Testis (tissue), 3 donors: ENCODE measurements around the gene AASDH. TPM values are rescaled to one million over a fixed set of nuclear protein-coding genes. Genes with fewer than 3 reads are reported as not detected.

Experiments used
- DNase-seq: peaks from one replicate; pipeline ENCODE4 v3.0.0-alpha.2; 2019
- H3K27ac ChIP-seq, 2 donors: fragments of 200-600 bp; sonication (generic); one replicate each; pipeline ENCODE4 v1.5.1; 2019
- H3K27me3 ChIP-seq: fragments of 200-600 bp; sonication (generic); one replicate; pipeline ENCODE4 v1.5.1; 2019
- H3K36me3 ChIP-seq: fragments of 200-600 bp; sonication (generic); one replicate; pipeline ENCODE4 v1.5.1; 2017; ENCODE audit warnings: low read depth; ENCODE audit errors: missing control alignments
- H3K4me1 ChIP-seq: fragments of 200-600 bp; sonication (generic); one replicate; pipeline ENCODE4 v1.5.1; 2019
- H3K4me3 ChIP-seq, 2 donors: fragments of 200-600 bp; sonication (generic); one replicate each; pipeline ENCODE4 v1.5.1; 2017 to 2019
- H3K9me3 ChIP-seq: fragments of 200-600 bp; sonication (generic); one replicate; pipeline ENCODE4 v1.5.1; 2017
- CTCF ChIP-seq, 3 experiments: fragments of 450-650 bp in 2 of 3; fragments of 200-600 bp in 1 of 3; sonication (generic) in 1 of 3; IDR thresholded peaks; one replicate each; pipeline ENCODE4 v1.5.1; 2016 to 2019; ENCODE audit warnings: antibody characterized with exemption in 3 of 3, mild to moderate bottlenecking in 2 of 3, moderate library complexity in 1 of 3
- POLR2A ChIP-seq: fragments of 450-650 bp; IDR thresholded peaks from one replicate; pipeline ENCODE4 v1.6.1; 2017; ENCODE audit warnings: antibody characterized with exemption, mild to moderate bottlenecking, moderate library complexity
- WGBS, 2 donors: methylation state at CpG; one replicate each; pipeline ENCODE4 v1.1.5; 2018; 5-methylcytosine and 5-hydroxymethylcytosine counted together
- intact Hi-C: fragments of 100-400 bp; cut with DNase I; formaldehyde crosslinking; loops from one replicate; pipeline ENCODE4 v1.15.1; 2023; ENCODE audit warnings: low total_unique reads
- polyA plus RNA-seq: library from polyadenylated mRNA; stranded (reverse); fragments of 350-450 nt; fragmentation: Illumina TruSeq; extraction: RNeasy Lipid Tissue Mini Kit (QIAGEN cat#74804); gene quantifications from one replicate; pipeline ENCODE4 v1.2.3, GENCODE V29; 2014; ENCODE audit warnings: low read depth, low replicate concordance; ENCODE audit not compliant: insufficient read depth
- total RNA-seq, 2 donors: library from RNA; depleted of rRNA; stranded (reverse); fragments of >200 nt; gene quantifications; one replicate each; pipeline ENCODE4 v1.2.3, GENCODE V29; 2016

The AASDH gene
- total and polyA plus RNA-seq, 3 donors from 2014 or later, result 7.8 to 19.5 (median 12.3) TPM

GRCh38 chr4:56414135-56414670, 26.9 kb upstream of the AASDH start:
- H3K27ac ChIP-seq, result no peak overlapping the region
- no peaks in the 10 kb centered on the region for H3K36me3 ChIP-seq
- H3K9me3 ChIP-seq, result no peaks in the 10 kb centered on the region
- intact Hi-C loops, result no loop called here
- DNase-seq, result no peak
- H3K4me3 ChIP-seq, result no peak overlapping the region
- no peak for TF ChIP-seq CTCF (IDR thresholded peaks at IDR 0.05)
- TF ChIP-seq POLR2A, result no peak
- no peaks in the 10 kb centered on the region for H3K4me1 ChIP-seq
- H3K27me3 ChIP-seq, result no peaks in the 10 kb centered on the region
- WGBS, 2 donors, result 84 to 94% methylated on average over 4 of the region's 4 CpGs

- Histone ChIP-seq H3K27me3 (no peaks in the 10 kb centered on the region), H3K36me3 (no peaks in the 10 kb centered on the region), H3K4me3 (no peak overlapping the region), H3K27ac (peak overlapping the region in 1 of 2 donors; percentile 26), H3K9me3 (no peaks in the 10 kb centered on the region), H3K4me1 (no peaks in the 10 kb centered on the region)
- DNase-seq, result peak; percentile 76
- intact Hi-C loops, result no loop called here
- TF ChIP-seq POLR2A (no peak), CTCF (IDR thresholded peaks at IDR 0.05) (no peak)
- 30 to 35% methylated on average over 4 of the region's 4 CpGs for WGBS, 2 donors
These were observed 23.2 kb upstream of the AASDH start for GRCh38 chr4:56410247-56411062.

- Histone ChIP-seq H3K27me3 (no peaks in the 10 kb centered on the region), H3K27ac (peak overlapping the region in 1 of 2 donors; percentile 26), H3K9me3 (no peaks in the 10 kb centered on the region), H3K4me1 (no peaks in the 10 kb centered on the region), H3K36me3 (no peaks in the 10 kb centered on the region), H3K4me3 (no peak overlapping the region)
- no peak for TF ChIP-seq POLR2A
- no peak for TF ChIP-seq CTCF (IDR thresholded peaks at IDR 0.05)
- intact Hi-C loops, result no loop called here
- 12 to 27% methylated on average over 1 of the region's 1 CpG for WGBS, 2 donors
- DNase-seq, result no peak
These were observed 22.3 kb upstream of the AASDH start for GRCh38 chr4:56409511-56410090.

- intact Hi-C loops, result no loop called here
- Histone ChIP-seq H3K36me3 (no peaks in the 10 kb centered on the region), H3K4me3 (no peak overlapping the region), H3K27ac (no peak overlapping the region), H3K4me1 (no peaks in the 10 kb centered on the region), H3K27me3 (no peaks in the 10 kb centered on the region), H3K9me3 (no peaks in the 10 kb centered on the region)
- WGBS, 2 donors, result 81 to 83% methylated on average over 2 of the region's 2 CpGs
- TF ChIP-seq CTCF (IDR thresholded peaks at IDR 0.05), result no peak
- no peak for TF ChIP-seq POLR2A
- DNase-seq, result no peak
These were observed 21.7 kb upstream of the AASDH start for GRCh38 chr4:56408978-56409377.
